Activated naive CD8-positive, alpha-beta T cell treated with anti-CD3 and anti-CD28 coated beads for 36 hours (primary cell): ENCODE data around the gene ARGLU1. TPM values are rescaled to one million over a fixed set of nuclear protein-coding genes. Genes with fewer than 3 reads are reported as not detected.

Experiments
- DNase-seq: peaks from one replicate; pipeline ENCODE4 v3.0.0; 2021
- H3K27ac Mint-ChIP-seq: one replicate; pipeline ENCODE4 v1.8.0; 2022; ENCODE audit warnings: mild to moderate bottlenecking, moderate library complexity, mixed read lengths
- H3K27me3 Mint-ChIP-seq: one replicate; pipeline ENCODE4 v1.8.0; 2022; ENCODE audit warnings: mild to moderate bottlenecking, mixed read lengths
- H3K36me3 Mint-ChIP-seq: one replicate; pipeline ENCODE4 v1.8.0; 2021; ENCODE audit warnings: mild to moderate bottlenecking, mixed read lengths
- H3K4me1 Mint-ChIP-seq: one replicate; pipeline ENCODE4 v1.8.0; 2021; ENCODE audit warnings: mixed read lengths
- H3K4me3 Mint-ChIP-seq: one replicate; pipeline ENCODE4 v1.8.0; 2022; ENCODE audit warnings: mild to moderate bottlenecking, moderate library complexity, mixed read lengths
- H3K9me3 Mint-ChIP-seq: one replicate; pipeline ENCODE4 v1.8.0; 2022; ENCODE audit warnings: mixed read lengths
- total RNA-seq, 2 experiments: library from RNA; stranded (reverse); gene quantifications; one replicate each; pipeline ENCODE4 v1.2.3, GENCODE V29; 2021

ARGLU1 gene
- total RNA-seq, 2 experiments from 2014 or later: 65.3 to 72.7 TPM

DNA sequence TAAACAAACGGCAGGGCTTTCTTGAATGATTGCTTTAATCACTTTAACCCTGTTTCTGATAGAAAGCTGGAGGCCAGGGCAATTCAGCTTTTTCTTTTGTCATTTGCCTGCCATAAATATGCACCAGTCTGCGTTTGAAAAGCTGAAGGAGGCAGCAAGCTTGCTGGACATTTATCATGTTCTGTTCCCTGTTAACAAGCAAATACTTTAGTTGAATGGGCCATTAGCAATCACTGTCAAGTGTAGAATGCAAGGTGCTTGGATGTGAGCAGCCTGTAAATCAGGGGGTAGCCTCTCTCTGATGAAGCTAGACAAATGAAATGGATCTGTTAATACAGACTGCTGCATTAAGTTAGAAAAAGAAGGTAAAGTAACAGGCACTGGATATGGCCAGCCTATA, 40.1 kb downstream of the ARGLU1 start:
- Mint-ChIP-seq H3K36me3 (no peaks in the 10 kb centered on the region), H3K27me3 (peaks cover 60% of the 10 kb centered on the region), H3K27ac (no peak overlapping the region), H3K4me1 (peaks cover 4% of the 10 kb centered on the region), H3K9me3 (no peaks in the 10 kb centered on the region), H3K4me3 (no peak overlapping the region)
- no peak for DNase-seq

DNA sequence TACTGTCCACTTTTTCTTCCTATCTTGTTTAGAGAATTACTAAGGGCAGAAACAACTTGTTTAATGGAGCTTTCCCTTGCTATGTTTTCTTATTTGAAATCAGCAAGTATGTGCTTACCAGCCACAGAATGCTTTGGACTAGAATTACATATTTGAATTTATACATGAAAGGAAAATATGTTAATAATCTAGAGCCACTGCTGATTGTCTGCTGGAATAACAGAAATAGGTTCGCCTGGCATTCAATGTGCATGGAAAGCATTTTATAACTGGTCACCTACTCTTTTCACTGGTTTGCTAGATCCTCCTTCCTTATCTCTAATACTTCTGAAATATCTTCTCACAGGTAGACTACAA, 40.5 kb downstream of the ARGLU1 start:
- no peak for DNase-seq
- Mint-ChIP-seq H3K4me1 (peaks cover under 1% of the 10 kb centered on the region), H3K9me3 (no peaks in the 10 kb centered on the region), H3K27me3 (peaks cover 58% of the 10 kb centered on the region), H3K27ac (no peak overlapping the region), H3K4me3 (no peak overlapping the region), H3K36me3 (no peaks in the 10 kb centered on the region)

DNA sequence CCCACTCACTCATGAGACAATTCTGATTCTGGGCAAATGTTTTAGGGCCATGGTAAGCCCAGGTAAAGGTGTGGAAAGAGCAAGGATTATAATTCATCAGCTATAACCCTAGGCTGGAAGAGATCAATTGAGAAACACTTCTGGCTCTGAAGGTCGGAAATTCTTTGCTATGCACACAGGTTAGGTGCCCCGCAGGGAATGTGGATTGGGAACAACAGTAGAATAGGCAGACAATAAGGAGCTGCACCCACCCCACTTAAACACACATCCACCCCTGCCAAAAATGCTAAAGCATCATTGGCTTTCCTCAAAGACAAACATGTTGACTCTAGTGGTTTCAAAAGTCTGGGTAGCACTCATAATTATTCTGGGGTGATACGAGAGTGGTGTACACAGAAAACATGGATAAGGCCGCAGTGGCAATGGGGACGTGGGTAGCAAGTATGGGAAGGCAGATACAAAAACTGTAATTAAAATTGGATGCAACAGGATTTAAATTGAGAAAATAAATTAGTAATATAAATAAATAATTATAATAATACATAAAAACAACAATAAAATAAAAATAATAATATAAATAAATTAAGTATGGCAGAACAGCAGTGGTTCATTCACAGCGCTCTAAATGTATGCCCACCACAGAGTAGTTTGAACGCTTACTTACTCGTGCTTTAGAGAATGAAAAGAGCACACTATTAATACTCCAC, 41.0 kb downstream of the ARGLU1 start:
- H3K36me3 Mint-ChIP-seq: no peaks in the 10 kb centered on the region
- no peak overlapping the region for H3K4me3 Mint-ChIP-seq
- H3K27me3 Mint-ChIP-seq: peaks cover 58% of the 10 kb centered on the region
- H3K9me3 Mint-ChIP-seq: no peaks in the 10 kb centered on the region
- no peak for DNase-seq
- no peak overlapping the region for H3K27ac Mint-ChIP-seq
- H3K4me1 Mint-ChIP-seq: no peaks in the 10 kb centered on the region

DNA sequence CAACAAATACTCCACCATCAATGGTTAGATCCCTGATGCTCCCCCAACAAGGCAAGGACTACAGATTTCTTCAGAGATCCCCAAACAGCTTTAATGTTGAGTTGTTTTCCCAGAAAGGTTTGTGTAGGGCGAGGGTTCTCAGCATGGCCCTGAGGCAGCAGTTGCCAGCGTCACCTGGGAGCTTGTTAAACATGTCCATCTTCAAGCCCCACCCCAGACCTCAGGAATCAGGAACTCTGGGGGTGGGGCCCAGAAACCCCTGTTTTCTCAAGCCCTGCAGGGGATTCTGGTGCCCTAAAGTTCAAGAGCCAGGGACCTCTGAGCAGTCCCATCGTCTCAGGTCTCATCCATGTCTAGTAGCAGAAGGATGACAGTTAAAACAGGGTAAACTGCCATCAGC, 42.1 kb downstream of the ARGLU1 start:
- DNase-seq: no peak
- Mint-ChIP-seq H3K27ac (no peak overlapping the region), H3K4me3 (no peak overlapping the region), H3K27me3 (peaks cover 59% of the 10 kb centered on the region), H3K4me1 (no peaks in the 10 kb centered on the region), H3K9me3 (no peaks in the 10 kb centered on the region), H3K36me3 (no peaks in the 10 kb centered on the region)

DNA sequence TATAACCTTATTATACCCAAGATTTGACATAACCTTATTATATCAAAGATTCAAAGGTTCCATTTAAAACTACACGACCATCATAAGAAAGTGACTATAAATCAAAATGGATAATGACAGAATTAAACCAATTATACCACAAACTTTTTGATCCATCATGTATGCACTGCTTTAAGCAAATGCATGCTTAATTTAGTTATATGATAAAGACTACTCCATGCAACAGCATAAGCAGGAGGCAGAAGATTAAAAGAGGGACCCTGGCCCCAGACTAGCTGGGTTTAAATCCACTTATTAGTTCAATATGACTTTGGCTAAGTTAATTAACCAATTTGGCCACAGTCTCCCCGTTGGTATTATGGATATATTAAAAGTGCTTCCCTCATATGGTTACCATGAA, 43.8 kb downstream of the ARGLU1 start:
- Mint-ChIP-seq H3K9me3 (no peaks in the 10 kb centered on the region), H3K4me3 (no peak overlapping the region), H3K4me1 (no peaks in the 10 kb centered on the region), H3K27ac (no peak overlapping the region), H3K36me3 (no peaks in the 10 kb centered on the region), H3K27me3 (peaks cover 50% of the 10 kb centered on the region)
- DNase-seq: no peak

DNA sequence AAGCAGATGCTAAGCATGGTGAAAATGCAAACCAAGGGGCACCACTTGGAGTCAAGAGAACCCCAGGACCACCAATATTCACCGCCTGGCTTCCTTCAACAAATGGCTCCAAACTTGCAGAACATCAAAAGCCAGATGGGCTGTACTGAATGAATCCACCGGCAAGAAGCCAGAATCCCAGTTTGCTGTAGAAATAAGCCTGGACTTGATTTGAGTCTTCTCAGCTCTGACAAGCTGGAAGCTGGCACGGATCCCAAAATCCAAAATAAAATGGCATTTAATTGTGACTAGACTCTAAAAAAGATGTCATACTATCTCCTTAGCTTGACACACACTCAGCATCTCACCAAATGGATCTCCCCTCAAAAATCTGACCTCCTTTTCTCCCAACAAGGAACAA, 44.4 kb downstream of the ARGLU1 start:
- no peak overlapping the region for H3K4me3 Mint-ChIP-seq
- peaks cover 50% of the 10 kb centered on the region for H3K27me3 Mint-ChIP-seq
- no peak for DNase-seq
- no peaks in the 10 kb centered on the region for H3K9me3 Mint-ChIP-seq
- no peaks in the 10 kb centered on the region for H3K4me1 Mint-ChIP-seq
- H3K27ac Mint-ChIP-seq: no peak overlapping the region
- H3K36me3 Mint-ChIP-seq: no peaks in the 10 kb centered on the region

DNA sequence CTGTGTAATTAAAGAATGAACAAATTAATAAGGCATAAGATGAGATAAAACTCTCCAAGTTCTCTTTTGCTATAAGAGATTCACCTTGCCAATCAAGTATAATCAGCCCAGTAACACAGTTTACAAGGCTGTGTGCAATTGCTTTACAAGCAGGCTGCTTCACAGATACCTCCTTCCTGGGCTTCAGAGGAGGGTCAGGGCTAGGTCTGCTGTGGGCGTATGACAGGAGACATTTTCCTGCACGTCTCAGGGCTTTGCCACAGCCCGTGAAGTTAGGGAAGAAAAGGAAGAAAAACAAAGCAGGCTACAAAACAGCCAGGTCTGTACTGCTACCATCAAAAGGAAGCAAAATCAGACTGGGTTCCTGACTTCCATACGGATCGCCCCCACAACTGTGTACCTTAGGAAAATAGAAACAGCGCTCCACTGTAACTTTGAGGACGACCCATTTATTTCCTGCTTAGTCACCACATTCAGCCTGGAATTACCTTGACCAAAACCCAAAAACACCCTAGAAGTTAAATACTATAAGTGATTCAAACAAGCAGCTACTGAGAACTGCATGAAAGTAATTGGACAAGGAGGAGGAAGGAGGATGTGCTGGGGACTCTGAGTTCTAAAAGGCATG, 44.9 kb downstream of the ARGLU1 start:
- Mint-ChIP-seq H3K4me1 (no peaks in the 10 kb centered on the region), H3K4me3 (no peak overlapping the region), H3K9me3 (no peaks in the 10 kb centered on the region), H3K36me3 (no peaks in the 10 kb centered on the region), H3K27me3 (peaks cover 44% of the 10 kb centered on the region), H3K27ac (no peak overlapping the region)
- no peak for DNase-seq

DNA sequence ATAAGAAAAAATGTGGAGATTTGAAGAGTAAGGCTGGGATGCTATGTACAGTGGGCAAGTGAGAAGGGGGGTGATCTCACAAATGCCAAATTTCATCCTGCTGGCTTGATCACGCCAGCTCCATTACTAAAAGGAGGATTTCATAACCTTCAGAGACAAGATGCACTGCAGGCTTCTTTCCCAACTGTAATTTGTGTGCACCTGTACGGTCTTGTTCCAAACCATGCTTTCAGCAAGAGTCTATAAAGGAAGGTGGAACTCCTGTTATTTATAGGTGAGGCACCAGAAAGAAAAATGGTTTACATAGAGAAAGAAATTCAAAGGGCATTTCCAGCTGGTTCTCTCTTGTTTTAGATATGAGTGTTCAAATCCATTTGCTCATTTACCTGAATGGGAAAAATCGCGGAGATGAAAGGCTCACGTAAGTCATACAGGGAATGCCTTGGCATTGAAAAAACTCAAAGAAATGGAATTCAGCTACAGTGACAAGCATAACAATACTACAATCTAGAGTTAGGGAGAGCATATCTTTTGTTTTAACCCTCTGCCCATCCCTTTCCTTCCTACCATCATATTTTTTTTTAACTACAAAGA, 45.7 kb downstream of the ARGLU1 start:
- Mint-ChIP-seq H3K27ac (no peak overlapping the region), H3K27me3 (peaks cover 39% of the 10 kb centered on the region), H3K36me3 (no peaks in the 10 kb centered on the region), H3K9me3 (no peaks in the 10 kb centered on the region), H3K4me1 (no peaks in the 10 kb centered on the region), H3K4me3 (no peak overlapping the region)
- DNase-seq: no peak

DNA sequence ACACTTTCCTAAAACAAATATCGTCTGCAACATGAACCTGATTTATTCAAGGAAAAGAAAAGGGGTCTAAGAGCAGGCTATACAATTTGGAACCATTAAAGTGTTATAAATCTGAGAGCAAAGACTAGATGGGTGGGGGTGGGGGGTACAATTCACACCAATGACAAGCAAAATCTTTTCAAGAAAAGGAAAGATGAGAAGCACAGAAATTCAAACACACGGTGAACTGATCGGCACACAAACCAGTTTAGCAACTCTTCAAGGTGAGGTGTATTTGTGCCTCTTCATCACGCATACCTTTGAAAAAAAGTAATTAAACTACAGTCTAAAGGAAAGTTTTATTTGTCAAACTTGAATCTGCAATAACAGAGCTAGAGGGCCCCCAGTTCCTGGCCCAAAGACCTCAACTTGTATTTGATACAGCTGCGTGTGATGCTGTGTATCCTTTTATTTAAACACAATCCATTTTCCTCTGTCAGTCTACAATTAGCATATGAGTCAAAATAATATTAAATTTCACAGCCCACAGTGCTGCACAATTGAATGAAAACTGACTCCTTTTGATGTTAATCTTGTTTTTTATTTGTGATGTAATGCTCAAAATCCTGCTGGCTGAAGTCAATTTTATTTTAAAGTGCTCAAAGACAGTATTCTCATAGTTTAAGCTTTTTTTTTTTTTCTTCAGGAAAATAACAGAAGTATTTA, 46.7 kb downstream of the ARGLU1 start:
- no peak for DNase-seq
- Mint-ChIP-seq H3K4me3 (no peak overlapping the region), H3K27ac (no peak overlapping the region), H3K9me3 (no peaks in the 10 kb centered on the region), H3K36me3 (no peaks in the 10 kb centered on the region), H3K27me3 (peaks cover 31% of the 10 kb centered on the region), H3K4me1 (no peaks in the 10 kb centered on the region)

DNA sequence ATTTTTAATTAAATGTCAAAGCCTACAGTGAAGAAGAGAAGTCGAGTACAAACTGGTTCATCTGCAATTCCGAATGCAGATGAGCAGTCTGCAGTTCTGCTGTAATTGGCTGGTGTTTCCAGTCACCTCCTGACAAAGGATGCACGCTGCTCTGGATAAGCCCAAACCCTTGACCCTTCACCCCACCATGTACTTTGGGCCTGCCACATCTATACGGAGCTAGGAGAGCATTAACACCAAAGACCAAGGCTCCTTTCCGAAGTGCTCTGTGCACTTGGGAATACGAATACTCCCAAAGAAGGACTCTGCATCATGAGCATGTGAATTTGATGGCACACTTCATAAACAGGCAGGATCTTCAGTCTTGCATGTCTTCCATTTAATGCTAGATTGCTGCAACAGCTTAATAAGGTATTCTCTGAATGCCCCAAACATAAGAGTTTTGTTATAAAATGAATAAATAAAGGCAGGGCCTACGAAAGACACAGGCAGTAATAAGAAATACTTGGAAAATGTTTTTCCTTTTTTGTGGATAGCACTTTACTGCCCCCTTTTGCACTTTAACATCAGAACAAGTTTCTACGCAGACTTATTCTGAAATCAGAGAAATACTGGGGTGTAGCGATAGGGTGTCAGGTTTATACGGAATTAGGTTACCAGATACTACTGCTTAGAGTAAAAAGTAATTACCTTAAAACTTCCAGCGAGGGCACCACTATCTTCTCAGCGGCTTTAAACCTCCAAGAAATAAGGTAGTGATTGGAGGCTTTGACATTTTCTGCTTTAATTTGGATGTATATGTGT, 47.5 kb downstream of the ARGLU1 start:
- Mint-ChIP-seq H3K27me3 (peaks cover 26% of the 10 kb centered on the region), H3K4me1 (no peaks in the 10 kb centered on the region), H3K27ac (no peak overlapping the region), H3K4me3 (no peak overlapping the region), H3K9me3 (no peaks in the 10 kb centered on the region), H3K36me3 (no peaks in the 10 kb centered on the region)
- no peak for DNase-seq

DNA sequence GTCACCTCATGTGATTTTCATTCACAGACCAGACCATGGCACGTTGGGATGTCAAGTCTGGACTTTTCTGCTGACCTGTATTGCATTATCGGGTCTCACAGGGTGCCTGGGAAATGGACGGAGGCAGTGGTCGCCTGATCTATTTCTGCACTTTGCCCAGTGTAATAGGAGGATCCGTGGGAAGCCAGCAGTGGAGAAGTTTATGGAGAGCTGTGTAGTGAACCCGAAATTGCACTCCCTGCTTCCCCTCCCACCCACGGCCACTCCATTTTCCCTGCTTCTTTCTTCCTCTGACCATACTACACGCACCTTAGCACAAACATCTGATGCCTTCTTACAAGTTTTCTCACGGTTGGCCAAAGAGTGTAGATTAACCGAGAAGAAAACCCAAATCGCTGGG, 49.4 kb downstream of the ARGLU1 start:
- Mint-ChIP-seq H3K4me3 (no peak overlapping the region), H3K4me1 (no peaks in the 10 kb centered on the region), H3K27me3 (peaks cover 41% of the 10 kb centered on the region), H3K9me3 (no peaks in the 10 kb centered on the region), H3K36me3 (no peaks in the 10 kb centered on the region), H3K27ac (no peak overlapping the region)
- DNase-seq: no peak

DNA sequence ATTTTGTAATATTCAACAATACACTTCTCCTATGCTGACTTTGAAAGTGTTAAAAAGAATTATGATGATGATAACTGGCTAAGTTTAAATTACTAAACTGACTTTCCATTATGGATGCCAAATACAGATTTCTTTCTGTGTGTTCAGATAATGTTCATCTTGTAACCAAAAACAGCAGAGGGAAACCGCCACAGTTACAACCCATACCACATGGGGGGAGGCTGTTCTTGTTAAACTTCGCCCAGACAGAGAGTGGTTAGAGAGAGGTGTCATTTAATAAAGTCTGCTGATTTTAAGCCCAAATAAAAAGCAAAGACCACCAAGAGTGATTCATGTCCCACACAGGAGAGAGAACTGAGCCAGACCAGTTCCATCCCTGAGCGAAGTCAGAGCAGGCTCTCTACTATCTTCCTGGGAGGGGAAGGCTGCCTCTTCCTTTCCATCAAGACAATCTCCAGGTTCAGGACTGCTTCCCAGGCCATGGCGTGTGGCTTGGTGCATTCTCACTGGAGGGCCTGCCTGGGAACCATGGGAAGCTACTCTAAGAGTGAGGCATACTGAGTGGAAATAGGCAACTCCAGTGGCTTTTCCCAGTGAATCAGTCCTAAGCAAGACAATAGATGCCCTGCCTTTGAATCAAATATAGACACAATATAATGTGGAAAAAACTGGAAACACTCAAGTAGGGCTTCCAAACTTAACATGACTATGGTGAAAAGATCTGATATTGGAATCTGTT, 50.7 kb downstream of the ARGLU1 start:
- DNase-seq: no peak
- Mint-ChIP-seq H3K4me1 (no peaks in the 10 kb centered on the region), H3K27ac (no peak overlapping the region), H3K27me3 (peaks cover 37% of the 10 kb centered on the region), H3K36me3 (no peaks in the 10 kb centered on the region), H3K9me3 (no peaks in the 10 kb centered on the region), H3K4me3 (no peak overlapping the region)

DNA sequence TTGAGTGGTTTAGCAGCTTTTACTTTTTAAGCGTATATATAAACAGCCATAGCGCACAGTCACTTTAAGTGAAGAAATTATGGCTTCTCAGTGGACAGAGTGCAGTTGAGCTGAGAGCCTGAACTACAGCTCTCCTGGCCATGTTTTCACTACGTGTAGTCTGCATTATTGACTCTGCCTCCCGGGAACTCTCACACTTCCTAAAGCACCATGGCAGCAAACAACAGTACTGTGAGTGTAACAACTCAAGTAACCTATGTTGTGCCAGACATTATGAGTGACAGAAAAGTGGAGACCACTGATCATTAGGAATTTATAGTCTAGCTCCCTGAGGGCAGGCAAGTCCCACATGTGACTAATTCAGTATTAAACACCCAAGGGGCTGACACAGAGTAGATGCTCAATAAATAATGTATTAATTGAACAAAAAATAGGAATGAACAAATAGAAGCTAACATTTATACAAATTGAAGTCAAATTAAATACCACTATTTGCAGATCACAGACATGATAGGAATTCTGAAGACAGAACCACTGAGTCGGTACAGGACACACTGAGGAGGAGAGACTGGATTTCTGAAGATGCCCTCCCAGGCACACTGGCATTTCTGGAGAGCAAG, 52.2 kb downstream of the ARGLU1 start:
- Mint-ChIP-seq H3K36me3 (no peaks in the 10 kb centered on the region), H3K9me3 (no peaks in the 10 kb centered on the region), H3K4me1 (no peaks in the 10 kb centered on the region), H3K27ac (no peak overlapping the region), H3K4me3 (no peak overlapping the region), H3K27me3 (peaks cover 30% of the 10 kb centered on the region)
- no peak for DNase-seq
